Fibroblast of villous mesenchyme (primary cell): ENCODE results near the gene FUNDC2. TPM values are rescaled to one million over a fixed set of nuclear protein-coding genes. Genes with fewer than 3 reads are reported as not detected.
A peak's percentile ranks its signal among the peaks of the same experiment; 100 is the strongest.

Experiments used
- DNase-seq: peaks from one replicate; pipeline ENCODE4 v3.0.0-alpha.2; 2010; ENCODE audit warnings: low read depth
- H3K4me3 ChIP-seq: 2 replicates; pipeline ENCODE4 v1.5.1; 2011; ENCODE audit warnings: low read depth, mild to moderate bottlenecking, low read length
- total RNA-seq: library from RNA; depleted of rRNA; stranded (reverse); fragments of >200 nt; gene quantifications from 2 replicates; pipeline ENCODE4 v1.2.3, GENCODE V29; 2012
- TF ChIP-seq, protein P1 (sequence below): IDR thresholded peaks from 2 replicates; pipeline ENCODE4 v1.5.1; 2012; ENCODE audit warnings: low read depth, mild to moderate bottlenecking, low read length; ENCODE audit not compliant: insufficient read depth

The FUNDC2 gene
- total RNA-seq, 1 donor, result 31.5 TPM

DNA sequence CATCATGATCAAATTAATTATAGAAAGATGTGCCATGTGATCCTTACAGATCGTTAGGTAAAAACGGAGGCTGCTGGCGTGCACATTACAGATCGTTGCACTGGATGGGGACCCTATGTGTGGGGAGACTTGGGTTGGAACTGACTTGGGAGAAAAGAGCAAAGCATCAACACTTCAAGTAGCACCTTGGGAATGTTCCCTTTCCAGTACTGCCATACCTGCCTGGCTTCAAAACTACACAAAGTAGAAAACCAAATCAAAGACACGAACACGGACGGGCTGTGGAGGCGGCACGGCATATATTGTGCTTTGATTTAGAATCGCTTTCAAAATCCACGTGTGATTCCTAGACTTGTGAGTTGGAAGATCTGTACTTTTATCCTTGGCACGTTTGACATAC lies 43.4 kb downstream of the FUNDC2 start:
- H3K4me3 ChIP-seq, result peak overlapping the region; percentile 69
- TF ChIP-seq, protein P1, sequence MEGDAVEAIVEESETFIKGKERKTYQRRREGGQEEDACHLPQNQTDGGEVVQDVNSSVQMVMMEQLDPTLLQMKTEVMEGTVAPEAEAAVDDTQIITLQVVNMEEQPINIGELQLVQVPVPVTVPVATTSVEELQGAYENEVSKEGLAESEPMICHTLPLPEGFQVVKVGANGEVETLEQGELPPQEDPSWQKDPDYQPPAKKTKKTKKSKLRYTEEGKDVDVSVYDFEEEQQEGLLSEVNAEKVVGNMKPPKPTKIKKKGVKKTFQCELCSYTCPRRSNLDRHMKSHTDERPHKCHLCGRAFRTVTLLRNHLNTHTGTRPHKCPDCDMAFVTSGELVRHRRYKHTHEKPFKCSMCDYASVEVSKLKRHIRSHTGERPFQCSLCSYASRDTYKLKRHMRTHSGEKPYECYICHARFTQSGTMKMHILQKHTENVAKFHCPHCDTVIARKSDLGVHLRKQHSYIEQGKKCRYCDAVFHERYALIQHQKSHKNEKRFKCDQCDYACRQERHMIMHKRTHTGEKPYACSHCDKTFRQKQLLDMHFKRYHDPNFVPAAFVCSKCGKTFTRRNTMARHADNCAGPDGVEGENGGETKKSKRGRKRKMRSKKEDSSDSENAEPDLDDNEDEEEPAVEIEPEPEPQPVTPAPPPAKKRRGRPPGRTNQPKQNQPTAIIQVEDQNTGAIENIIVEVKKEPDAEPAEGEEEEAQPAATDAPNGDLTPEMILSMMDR, result no peak
- DNase-seq, result peak; percentile 2

DNA sequence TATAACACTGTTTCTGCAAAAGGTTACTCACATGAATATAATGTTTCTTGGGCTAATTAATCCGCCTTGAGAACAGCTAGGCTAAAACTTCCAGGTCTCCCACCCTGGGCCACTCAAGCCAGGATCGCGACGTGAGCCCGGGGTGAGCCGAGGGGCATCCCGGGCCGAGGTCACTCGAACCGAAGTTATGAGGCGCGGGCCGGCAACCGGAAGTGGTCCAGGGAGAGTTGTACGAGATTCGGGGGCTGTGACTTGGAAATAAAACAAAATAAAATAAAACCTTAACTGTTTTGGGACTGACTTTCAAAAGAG lies 44.0 kb downstream of the FUNDC2 start:
- peak overlapping the region; percentile 69 for H3K4me3 ChIP-seq
- DNase-seq, result no peak
- TF ChIP-seq, protein P1, result no peak

DNA sequence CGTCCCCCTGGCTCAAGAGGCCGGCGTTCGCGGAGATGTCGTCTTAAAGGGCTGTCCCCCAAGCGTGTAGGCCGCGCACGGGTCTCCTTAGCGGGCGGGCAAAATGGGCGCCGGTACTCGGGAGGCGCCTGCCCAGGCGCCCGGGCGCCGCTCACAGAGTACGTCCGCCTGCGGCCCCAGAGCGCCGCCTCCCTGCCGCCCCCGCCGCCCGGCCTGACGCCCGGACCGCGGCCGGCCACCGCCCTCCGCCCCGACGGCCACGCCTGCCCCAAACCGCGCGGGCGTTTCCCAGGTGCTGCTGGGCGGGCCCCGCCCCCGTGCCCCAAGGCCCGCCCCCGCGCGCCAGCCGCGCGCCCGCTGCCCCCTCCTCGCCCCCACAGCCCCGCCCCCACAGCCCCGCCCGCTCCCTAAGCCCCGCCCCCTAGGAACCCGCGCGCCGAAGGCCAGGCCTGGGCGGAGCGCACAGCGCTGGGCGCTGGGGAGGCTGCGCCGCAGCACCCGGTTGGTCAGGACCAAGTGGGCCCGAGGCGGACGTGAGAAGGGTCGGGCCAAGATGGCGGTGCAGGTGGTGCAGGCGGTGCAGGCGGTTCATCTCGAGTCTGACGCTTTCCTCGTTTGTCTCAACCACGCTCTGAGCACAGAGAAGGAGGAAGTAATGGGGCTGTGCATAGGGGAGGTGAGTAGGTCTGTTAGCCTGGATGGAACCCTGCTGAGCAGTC lies 44.5 kb downstream of the FUNDC2 start, which contains the start of the genes BRCC3, CMC4 and MTCP1:
BRCC3 (plus strand) TSS at position 534 of the 719 bp plus-strand sequence; CDS start at position 554, 20 bp downstream.
CMC4 (minus strand) TSS at position 162 of the 719 bp plus-strand sequence. CDS start 7,113 bp downstream, outside the sequence.
MTCP1 (minus strand) TSS at position 162 of the 719 bp plus-strand sequence. CDS start 5,126 bp downstream, outside the sequence.
- H3K4me3 ChIP-seq, result peak within 1 kb of the TSS; percentile 77
- TF ChIP-seq, protein P1, result no peak
- peak; percentile 81 for DNase-seq

DNA sequence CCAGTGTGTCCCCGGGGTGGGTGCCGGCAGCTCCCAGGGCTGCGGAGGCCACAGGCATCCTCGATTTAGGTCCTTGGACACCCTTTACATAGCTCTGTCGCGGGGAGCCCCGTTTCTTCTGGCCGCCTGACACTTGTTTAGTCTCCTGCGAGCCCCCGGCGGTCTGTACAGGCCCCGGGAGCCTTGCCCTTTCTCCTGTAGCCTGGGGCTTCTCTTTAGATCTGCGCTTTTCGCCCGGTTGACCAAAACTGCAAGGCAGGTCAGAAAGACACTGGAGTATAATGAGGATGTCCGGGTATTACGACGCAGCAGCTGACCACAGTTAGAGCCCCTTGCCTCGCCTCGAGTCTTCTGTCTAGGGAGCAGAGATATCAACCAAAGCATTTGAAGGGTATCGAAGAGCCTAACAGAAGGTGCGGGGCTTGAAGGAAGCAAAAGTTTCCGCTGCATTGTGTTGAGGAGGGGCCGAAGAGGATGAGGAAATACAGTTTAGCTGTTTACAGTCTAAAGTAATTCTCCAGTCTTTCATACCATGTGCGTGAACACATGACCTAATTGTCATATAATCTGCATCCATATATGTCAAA lies 45.1 kb downstream of the FUNDC2 start:
- TF ChIP-seq, protein P1, result no peak
- DNase-seq, result peak; percentile 22
- peak overlapping the region; percentile 77 for H3K4me3 ChIP-seq

DNA sequence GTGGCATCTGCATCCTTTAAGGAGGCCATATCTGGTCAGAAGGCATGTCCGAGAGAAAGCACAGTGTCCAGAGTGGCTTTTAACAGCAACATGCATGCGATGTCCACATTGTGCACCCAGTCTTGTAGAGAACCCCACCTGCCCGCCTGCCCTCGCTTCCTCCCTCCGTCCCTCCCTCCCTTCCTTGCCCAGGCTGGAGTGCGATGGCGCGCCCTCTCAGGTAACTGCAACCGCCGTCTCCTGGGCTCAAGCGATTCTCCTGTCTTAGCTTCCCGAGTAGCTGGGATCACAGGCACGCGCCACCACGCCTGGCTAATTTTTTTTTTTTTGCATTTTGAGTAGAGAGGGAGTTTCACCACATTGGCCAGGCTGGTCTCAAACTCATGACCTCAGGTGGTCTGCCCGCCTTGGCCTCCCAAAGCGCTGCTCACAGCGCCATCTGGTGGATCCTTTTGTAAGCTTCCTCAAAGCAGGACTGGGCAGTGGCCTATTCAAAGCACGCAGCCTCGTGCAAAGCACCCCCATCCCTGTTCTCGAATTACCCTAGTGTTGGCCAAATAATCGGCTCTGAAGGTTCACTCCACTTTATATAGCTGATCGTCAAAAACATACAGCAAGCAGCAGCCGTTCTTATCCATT lies 59.7 kb downstream of the FUNDC2 start:
- no peak overlapping the region for H3K4me3 ChIP-seq
- TF ChIP-seq, protein P1, result peak; percentile 47
- DNase-seq, result peak; percentile 25

DNA sequence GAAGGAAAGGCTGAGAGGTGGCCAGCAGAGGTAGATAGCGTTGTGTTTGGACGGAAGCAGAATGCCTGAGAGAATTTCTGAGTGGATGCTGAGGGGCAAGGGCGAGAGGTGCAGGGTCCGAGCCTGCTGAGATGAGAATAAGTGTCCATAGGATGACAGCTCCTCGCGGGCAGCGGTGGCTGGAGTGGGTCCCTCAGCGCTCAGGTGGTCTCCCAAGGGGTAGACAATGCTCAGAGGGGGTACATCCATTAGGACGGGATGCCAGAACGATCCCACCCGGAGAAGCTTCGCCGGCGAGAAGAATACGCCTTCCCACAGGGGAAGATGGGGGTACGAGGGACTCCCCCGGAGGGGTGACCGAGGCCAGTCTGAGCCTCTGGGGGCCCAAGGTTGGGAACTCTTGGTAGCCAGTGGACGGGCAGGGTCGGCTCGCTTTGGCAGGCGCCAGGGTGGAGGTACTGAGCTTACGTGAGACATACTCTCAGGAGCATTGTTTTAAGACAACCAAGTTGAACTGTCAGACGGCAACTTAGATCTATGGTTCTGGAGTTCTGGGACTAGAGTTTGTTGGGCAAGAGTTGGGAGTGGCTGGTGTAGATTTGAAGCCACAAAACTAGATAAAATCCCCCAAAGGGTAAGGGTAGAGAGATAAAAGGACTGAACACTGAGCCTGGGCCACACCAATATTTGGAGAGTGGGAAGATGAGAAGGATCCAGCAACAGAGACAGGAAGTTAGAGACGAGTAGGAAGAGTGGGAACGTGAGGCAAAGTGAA lies 60.5 kb downstream of the FUNDC2 start:
- TF ChIP-seq, protein P1, result no peak
- H3K4me3 ChIP-seq, result no peak overlapping the region

More for the DNA sequence above, 60.5 kb downstream of the FUNDC2 start:
- DNase-seq, result no peak
